Adipocyte (in vitro differentiated cells): ENCODE data around the gene TEPSIN.

ENCODE experiments used
- DNase-seq: peaks from one replicate; pipeline ENCODE4 v3.0.0-alpha.2; 2015; ENCODE audit warnings: low read depth
- H3K27me3 ChIP-seq: replicated peaks from 2 replicates; pipeline ENCODE4 v1.7.0; 2013; ENCODE audit warnings: mild to moderate bottlenecking, low read length, moderate library complexity; ENCODE audit not compliant: control insufficient read depth, insufficient read depth
- H3K36me3 ChIP-seq: 2 replicates; pipeline ENCODE4 v1.7.0; 2013; ENCODE audit warnings: low read length, mild to moderate bottlenecking, moderate library complexity; ENCODE audit not compliant: control insufficient read depth, insufficient read depth, severe bottlenecking
- H3K4me1 ChIP-seq: 2 replicates; pipeline ENCODE4 v1.7.0; 2013; ENCODE audit warnings: mild to moderate bottlenecking, low read length, moderate library complexity; ENCODE audit not compliant: control insufficient read depth, insufficient read depth
- H3K4me3 ChIP-seq: 2 replicates; pipeline ENCODE4 v1.7.0; 2013; ENCODE audit warnings: mild to moderate bottlenecking, low read length, moderate library complexity
- H3K9ac ChIP-seq: 2 replicates; pipeline ENCODE4 v1.7.0; 2013; ENCODE audit warnings: mild to moderate bottlenecking, low read length, moderate library complexity
- H3K9me3 ChIP-seq: 2 replicates; pipeline ENCODE4 v1.7.0; 2013; ENCODE audit warnings: mild to moderate bottlenecking, low read length, moderate library complexity; ENCODE audit not compliant: control insufficient read depth

Gene TEPSIN

DNA sequence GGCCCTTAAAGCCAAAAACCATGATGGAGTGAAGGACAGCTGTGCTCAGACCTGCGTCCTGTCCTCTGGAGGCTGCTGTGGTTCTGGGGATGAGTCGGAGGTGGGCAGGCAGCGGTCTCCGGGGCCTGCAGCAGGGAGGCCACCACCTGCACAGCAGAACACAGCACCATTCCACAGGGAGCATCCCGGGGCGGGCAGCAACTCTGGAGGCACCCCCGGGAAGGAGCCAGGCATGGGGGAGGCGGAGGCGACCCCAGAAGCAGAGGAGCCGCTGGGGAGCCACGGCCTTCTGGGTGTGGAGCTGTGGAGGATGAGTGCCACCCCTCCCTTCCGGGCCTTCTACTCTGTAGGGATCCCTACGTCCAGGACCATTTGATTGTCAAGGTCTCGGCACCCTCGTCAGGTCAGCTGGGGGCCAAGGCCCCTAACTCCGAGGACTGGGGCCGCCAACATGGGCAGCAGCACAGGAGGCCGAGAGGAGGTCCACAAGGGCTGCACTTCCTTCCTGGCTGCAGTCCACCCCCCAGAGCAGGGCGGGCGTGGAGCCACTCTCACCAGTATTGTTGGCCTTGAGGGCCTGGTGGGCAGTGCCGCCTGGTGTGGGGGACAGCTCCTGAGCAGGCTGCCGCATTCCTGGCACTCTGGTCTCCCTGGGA is 39.9 kb downstream of the TEPSIN start:
- H3K9ac ChIP-seq = no peak overlapping the region
- no peaks in the 10 kb centered on the region for H3K9me3 ChIP-seq
- H3K4me1 ChIP-seq = no peaks in the 10 kb centered on the region
- DNase-seq = no peak
- no peaks in the 10 kb centered on the region for H3K27me3 ChIP-seq
- no peak overlapping the region for H3K4me3 ChIP-seq
- no peaks in the 10 kb centered on the region for H3K36me3 ChIP-seq

DNA sequence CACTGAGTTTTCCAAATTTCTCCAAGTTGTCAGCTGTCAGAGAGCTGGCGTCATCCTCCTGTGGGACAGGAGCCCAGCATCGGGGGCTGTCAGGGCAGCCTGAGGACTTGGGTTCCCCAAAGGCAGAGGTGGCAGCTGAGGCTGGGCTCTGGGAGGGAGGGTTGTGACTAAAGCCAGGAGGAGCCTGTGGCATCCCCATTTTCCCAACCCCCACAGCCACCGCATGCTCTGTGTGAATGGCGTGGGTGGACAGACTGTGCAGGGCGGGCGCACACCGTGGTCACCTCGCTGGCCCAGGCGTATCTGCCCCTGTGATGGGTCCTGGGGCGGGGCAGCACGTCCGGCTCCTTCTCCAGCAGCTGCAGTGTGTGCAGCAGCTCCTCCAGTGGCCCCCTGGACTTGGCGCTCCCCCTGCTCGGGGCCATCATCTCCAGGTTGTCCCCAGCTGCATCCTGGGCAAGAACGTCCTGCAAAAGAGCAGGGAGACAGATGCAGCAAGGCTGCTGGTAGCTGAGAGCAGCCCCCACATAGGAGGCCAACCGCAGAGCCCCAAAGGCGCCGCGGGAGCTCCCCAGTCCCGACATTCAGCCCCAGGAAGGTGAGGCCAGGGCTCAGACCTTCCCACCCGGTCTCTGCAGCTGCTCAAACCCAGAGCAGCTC is 40.9 kb downstream of the TEPSIN start:
- H3K4me3 ChIP-seq = no peak overlapping the region
- H3K36me3 ChIP-seq = no peaks in the 10 kb centered on the region
- no peak overlapping the region for H3K9ac ChIP-seq
- DNase-seq = no peak
- H3K9me3 ChIP-seq = no peaks in the 10 kb centered on the region
- no peaks in the 10 kb centered on the region for H3K4me1 ChIP-seq
- H3K27me3 ChIP-seq = no peaks in the 10 kb centered on the region

DNA sequence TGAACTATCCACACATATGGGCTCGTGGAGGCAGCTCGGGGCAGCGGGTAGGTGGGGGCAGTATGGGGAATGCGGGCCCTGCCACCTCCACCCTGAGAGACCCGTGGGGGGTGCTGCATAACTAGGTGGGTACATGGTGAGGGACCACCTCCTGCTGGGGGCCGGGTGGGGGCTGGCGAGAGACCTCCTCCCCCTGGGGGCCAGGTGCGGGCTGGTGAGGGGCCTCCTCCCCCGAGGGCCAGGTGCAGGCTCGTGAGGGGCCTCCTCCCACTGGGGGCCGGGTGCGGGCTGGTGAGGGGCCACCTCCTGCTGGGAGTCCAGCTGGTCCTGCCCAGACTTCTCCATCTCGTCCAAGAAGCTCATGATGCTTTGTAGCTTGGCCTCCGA is 41.5 kb downstream of the TEPSIN start:
- Histone ChIP-seq H3K4me3 (no peak overlapping the region), H3K36me3 (no peaks in the 10 kb centered on the region), H3K4me1 (no peaks in the 10 kb centered on the region), H3K9ac (no peak overlapping the region), H3K9me3 (no peaks in the 10 kb centered on the region), H3K27me3 (no peaks in the 10 kb centered on the region)
- no peak for DNase-seq

- DNase-seq = no peak
- Histone ChIP-seq H3K36me3 (no peaks in the 10 kb centered on the region), H3K27me3 (no peaks in the 10 kb centered on the region), H3K9ac (no peak overlapping the region), H3K9me3 (no peaks in the 10 kb centered on the region), H3K4me1 (no peaks in the 10 kb centered on the region), H3K4me3 (no peak overlapping the region)
These were observed 42.1 kb downstream of the TEPSIN start for GRCh38 chr17:81196505-81197408.

GRCh38 chr17:81195941-81196495 is 42.8 kb downstream of the TEPSIN start:
- no peak for DNase-seq
- H3K36me3 ChIP-seq = no peaks in the 10 kb centered on the region
- no peak overlapping the region for H3K4me3 ChIP-seq
- H3K27me3 ChIP-seq = no peaks in the 10 kb centered on the region
- H3K9me3 ChIP-seq = no peaks in the 10 kb centered on the region
- no peak overlapping the region for H3K9ac ChIP-seq
- H3K4me1 ChIP-seq = no peaks in the 10 kb centered on the region

DNA sequence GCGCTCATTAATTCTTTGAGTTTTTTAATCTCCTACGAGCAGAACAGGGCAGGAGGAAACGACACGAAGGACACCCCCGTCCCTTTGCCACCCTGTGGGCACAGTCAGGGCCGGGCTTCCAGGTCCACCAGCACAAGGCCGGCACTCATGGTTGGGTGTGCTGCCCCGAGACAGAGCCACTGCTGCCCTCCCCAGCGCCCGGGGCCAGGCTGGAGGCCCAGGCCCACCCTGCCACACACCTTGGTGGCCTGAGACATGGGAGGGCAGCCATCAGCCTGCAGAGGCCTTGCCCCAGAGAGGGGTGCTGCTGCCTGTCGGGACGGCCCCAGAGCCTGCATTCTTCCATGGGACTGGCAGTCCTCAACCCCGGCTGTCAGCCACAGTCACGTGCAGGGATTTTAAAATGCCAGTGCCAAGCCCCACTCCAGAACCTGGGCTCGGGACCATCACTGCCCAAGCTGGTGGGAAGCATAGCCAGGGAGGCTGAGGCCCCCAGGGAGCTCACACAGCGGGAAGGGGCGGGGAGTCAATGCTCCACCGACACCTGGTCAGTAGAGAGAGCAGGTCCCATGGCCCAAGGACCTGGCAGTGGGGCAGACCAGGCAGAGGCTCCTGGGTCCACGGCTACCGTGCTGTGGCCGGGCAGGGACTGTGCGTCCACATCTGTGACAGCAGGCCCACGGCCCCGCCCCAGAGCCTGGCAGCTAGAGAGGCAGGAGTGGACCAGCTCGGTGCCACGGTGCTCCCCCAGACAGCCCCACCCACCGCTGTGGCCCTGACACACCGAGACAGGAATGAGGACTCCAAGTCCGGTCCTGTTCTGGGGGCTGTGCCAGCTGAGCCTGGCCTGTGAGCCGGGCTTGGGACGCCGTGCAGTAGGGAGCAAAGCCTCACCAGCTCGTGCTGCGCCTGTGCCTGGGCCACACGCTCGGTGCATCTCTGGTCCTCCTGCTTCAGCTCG is 43.6 kb downstream of the TEPSIN start:
- Histone ChIP-seq H3K4me1 (no peaks in the 10 kb centered on the region), H3K9ac (no peak overlapping the region), H3K4me3 (no peak overlapping the region), H3K9me3 (no peaks in the 10 kb centered on the region), H3K36me3 (no peaks in the 10 kb centered on the region), H3K27me3 (no peaks in the 10 kb centered on the region)
- DNase-seq = no peak

GRCh38 chr17:81194225-81194760 is 44.6 kb downstream of the TEPSIN start:
- H3K9me3 ChIP-seq = no peaks in the 10 kb centered on the region
- DNase-seq = no peak
- no peaks in the 10 kb centered on the region for H3K27me3 ChIP-seq
- no peak overlapping the region for H3K9ac ChIP-seq
- no peaks in the 10 kb centered on the region for H3K36me3 ChIP-seq
- no peaks in the 10 kb centered on the region for H3K4me1 ChIP-seq
- H3K4me3 ChIP-seq = no peak overlapping the region

GRCh38 chr17:81193470-81194224 is 45.2 kb downstream of the TEPSIN start:
- Histone ChIP-seq H3K4me1 (no peaks in the 10 kb centered on the region), H3K4me3 (no peak overlapping the region), H3K27me3 (no peaks in the 10 kb centered on the region), H3K9ac (no peak overlapping the region), H3K9me3 (no peaks in the 10 kb centered on the region), H3K36me3 (no peaks in the 10 kb centered on the region)
- DNase-seq = no peak

DNA sequence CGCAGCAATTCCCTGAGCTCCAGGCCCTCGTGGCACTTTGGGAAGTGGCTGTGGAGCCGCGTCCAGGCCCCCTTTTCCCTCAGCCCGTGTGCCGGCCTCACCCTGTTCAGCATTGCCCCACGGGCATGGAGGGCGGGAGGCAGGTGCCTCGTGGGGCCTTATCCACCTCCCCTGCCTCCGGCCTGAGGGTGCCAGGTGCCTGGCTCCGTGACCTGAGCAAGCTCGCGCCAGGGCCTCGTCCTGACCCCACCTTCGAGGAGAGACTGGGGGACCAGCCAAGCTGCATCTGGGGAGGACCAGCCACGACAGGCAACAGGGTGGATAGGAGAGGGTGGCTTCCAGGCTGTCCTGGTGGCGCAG is 45.8 kb downstream of the TEPSIN start:
- Histone ChIP-seq H3K36me3 (no peaks in the 10 kb centered on the region), H3K27me3 (no peaks in the 10 kb centered on the region), H3K9me3 (no peaks in the 10 kb centered on the region), H3K4me3 (no peak overlapping the region), H3K4me1 (no peaks in the 10 kb centered on the region), H3K9ac (no peak overlapping the region)
- no peak for DNase-seq
